ENCODE data around the gene UNC5C. TPM values are rescaled to one million over a fixed set of nuclear protein-coding genes. Genes with fewer than 3 reads are reported as not detected.

UNC5C gene
- total RNA-seq, 1 donor from 2014 or later: not detected

GRCh38 chr4:95213366-95213765 lies 335.4 kb downstream of the UNC5C start:
- no peak overlapping the region for H3K4me3 ChIP-seq (ENCODE audit: low read depth, low read length)
- no peak for FAIRE-seq
- no peak for DNase-seq (ENCODE audit: low read depth)
- no peak for TF ChIP-seq CTCF (IDR thresholded peaks at IDR 0.05; ENCODE audit: insufficient read depth, low read length, severe bottlenecking)
- no peaks in the 10 kb centered on the region for H3K27me3 ChIP-seq (ENCODE audit: control insufficient read depth, insufficient read depth, low read length)
- H3K36me3 ChIP-seq (ENCODE audit: control insufficient read depth, insufficient read depth, low read length): no peaks in the 10 kb centered on the region

DNA sequence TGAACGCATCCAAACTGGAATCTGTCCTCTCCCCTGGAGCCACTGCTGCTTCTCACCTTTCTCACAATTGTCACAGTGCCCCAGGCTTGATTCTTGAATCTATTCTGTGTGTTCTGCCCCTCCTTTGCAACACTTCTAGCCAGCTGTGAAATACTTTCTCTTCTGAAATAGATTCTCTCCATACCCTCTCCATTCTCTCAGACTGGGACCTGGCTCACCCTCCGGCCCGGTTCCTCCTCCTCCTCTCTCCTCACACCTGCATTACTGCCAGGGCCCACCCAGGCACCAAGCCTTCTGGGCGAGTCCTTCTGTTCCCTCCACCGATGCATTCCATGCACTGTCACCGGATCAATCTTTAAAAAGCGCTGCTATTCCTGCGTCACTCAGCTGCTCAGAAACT lies 336.1 kb downstream of the UNC5C start:
- Histone ChIP-seq H3K27me3 (ENCODE audit: control insufficient read depth, insufficient read depth, low read length) (no peaks in the 10 kb centered on the region), H3K36me3 (ENCODE audit: control insufficient read depth, insufficient read depth, low read length) (no peaks in the 10 kb centered on the region), H3K4me3 (ENCODE audit: low read depth, low read length) (no peak overlapping the region)
- DNase-seq (ENCODE audit: low read depth) (no peak), FAIRE-seq (no peak)
- no peak for TF ChIP-seq CTCF (IDR thresholded peaks at IDR 0.05; ENCODE audit: insufficient read depth, low read length, severe bottlenecking)

- no peak overlapping the region for H3K4me3 ChIP-seq (ENCODE audit: low read depth, low read length)
These were observed 338.8 kb downstream of the UNC5C start for GRCh38 chr4:95209927-95210326.

GRCh38 chr4:95204873-95205272 lies 343.9 kb downstream of the UNC5C start:
- DNase-seq (ENCODE audit: low read depth) (no peak), FAIRE-seq (no peak)

More at GRCh38 chr4:95209927-95210326, 338.8 kb downstream of the UNC5C start:
- TF ChIP-seq CTCF (IDR thresholded peaks at IDR 0.05; ENCODE audit: insufficient read depth, low read length, severe bottlenecking): no peak
- Histone ChIP-seq H3K36me3 (ENCODE audit: control insufficient read depth, insufficient read depth, low read length) (no peaks in the 10 kb centered on the region), H3K27me3 (ENCODE audit: control insufficient read depth, insufficient read depth, low read length) (no peaks in the 10 kb centered on the region)
- no peak for FAIRE-seq
- no peak for DNase-seq (ENCODE audit: low read depth)

GRCh38 chr4:95204267-95204844 lies 344.4 kb downstream of the UNC5C start:
- no peak for TF ChIP-seq CTCF (IDR thresholded peaks at IDR 0.05; ENCODE audit: insufficient read depth, low read length, severe bottlenecking)
- no peaks in the 10 kb centered on the region for H3K36me3 ChIP-seq (ENCODE audit: control insufficient read depth, insufficient read depth, low read length)
- H3K4me3 ChIP-seq (ENCODE audit: low read depth, low read length): no peak overlapping the region
- DNase-seq (ENCODE audit: low read depth) (no peak), FAIRE-seq (no peak)
- H3K27me3 ChIP-seq (ENCODE audit: control insufficient read depth, insufficient read depth, low read length): no peaks in the 10 kb centered on the region

More at GRCh38 chr4:95204873-95205272, 343.9 kb downstream of the UNC5C start:
- H3K36me3 ChIP-seq (ENCODE audit: control insufficient read depth, insufficient read depth, low read length): no peaks in the 10 kb centered on the region
- no peak overlapping the region for H3K4me3 ChIP-seq (ENCODE audit: low read depth, low read length)
- H3K27me3 ChIP-seq (ENCODE audit: control insufficient read depth, insufficient read depth, low read length): no peaks in the 10 kb centered on the region
- TF ChIP-seq CTCF (IDR thresholded peaks at IDR 0.05; ENCODE audit: insufficient read depth, low read length, severe bottlenecking): peak; percentile 33

- no peak overlapping the region for H3K4me3 ChIP-seq (ENCODE audit: low read depth, low read length)
- FAIRE-seq: no peak
- no peak for DNase-seq (ENCODE audit: low read depth)
- H3K27me3 ChIP-seq (ENCODE audit: control insufficient read depth, insufficient read depth, low read length): peaks cover 1% of the 10 kb centered on the region
- no peaks in the 10 kb centered on the region for H3K36me3 ChIP-seq (ENCODE audit: control insufficient read depth, insufficient read depth, low read length)
- no peak for TF ChIP-seq CTCF (IDR thresholded peaks at IDR 0.05; ENCODE audit: insufficient read depth, low read length, severe bottlenecking)
These were observed 349.8 kb downstream of the UNC5C start for GRCh38 chr4:95198961-95199360.

Measured in bronchial epithelial cell (primary cell).